HepG2 (cell line): ENCODE measurements around the gene HRG. TPM values are rescaled to one million over a fixed set of nuclear protein-coding genes. Genes with fewer than 3 reads are reported as not detected.

ENCODE experiments used
- ATAC-seq: fragments of 200-7000 bp; cut with Tn5 transposase; 3 replicates; pipeline ENCODE4 v1.9.1; 2020; ENCODE audit warnings: mild to moderate bottlenecking, moderate library complexity
- BruUV-seq: library from RNA; stranded (reverse); fragments of 400-500 nt; replicated peaks from 2 replicates; lab custom pipeline; 2021; lab: Mats Ljungman, UMichigan
- CTCF ChIA-PET: fragments of 300-600 bp; formaldehyde crosslinking; extraction: SDS; loops from one replicate; lab custom pipeline; 2021; ENCODE audit warnings: low total read pairs, inconsistent platforms, low intra/inter-chr PET ratio; lab: Yijun Ruan, JAX
- POLR2A ChIA-PET: fragments of 350-600 bp; sonication (Branson Sonifier 250); formaldehyde crosslinking; loops from one replicate; lab custom pipeline; 2020; ENCODE audit warnings: antibody characterized with exemption, inconsistent platforms; lab: Yijun Ruan, JAX
- DNase-seq: peaks from one replicate; pipeline ENCODE4 v3.0.0-alpha.2; 2015; ENCODE audit warnings: low spot score
- FAIRE-seq: peaks from 3 replicates; lab custom pipeline; 2011; peaks lifted over from hg19 to GRCh38; lab: Jason Lieb, UNC
- H2AFZ ChIP-seq: one replicate; pipeline ENCODE4 v1.6.1; 2011; ENCODE audit warnings: low read length, inconsistent platforms
- H3K27ac ChIP-seq: fragments of 300-600 bp; 3 replicates; pipeline ENCODE4 v1.8.0; 2011; ENCODE audit warnings: mixed run types, mild to moderate bottlenecking, mixed read lengths, low read length, inconsistent platforms; ENCODE audit not compliant: insufficient read depth; ENCODE audit errors: extremely low read length
- H3K27me3 ChIP-seq, 2 experiments: fragments of 200-600 bp in 1 of 2; 2 replicates in 1 of 2; 3 replicates in 1 of 2; pipeline versions ENCODE4 v1.6.0 to v1.8.0; 2011; ENCODE audit warnings: low read length in 2 of 2, mild to moderate bottlenecking in 2 of 2, moderate library complexity in 2 of 2, inconsistent platforms in 1 of 2; ENCODE audit not compliant: insufficient read depth in 2 of 2, control insufficient read depth in 1 of 2
- H3K36me3 ChIP-seq, 2 experiments: fragments of 200-600 bp in 1 of 2; replicated peaks in 1 of 2; 2 replicates in 1 of 2; 3 replicates in 1 of 2; pipeline versions ENCODE4 v1.5.1 to v1.8.0; 2011; ENCODE audit warnings: low read length in 2 of 2, inconsistent platforms in 1 of 2; ENCODE audit not compliant: insufficient read depth in 2 of 2, control insufficient read depth in 1 of 2
- H3K4me1 ChIP-seq: 2 replicates; pipeline ENCODE4 v1.5.1; 2012; ENCODE audit warnings: low read length, inconsistent platforms; ENCODE audit not compliant: insufficient read depth
- H3K4me2 ChIP-seq: 2 replicates; pipeline ENCODE4 v1.6.0; 2011; ENCODE audit warnings: low read depth, low read length, inconsistent platforms
- H3K4me3 ChIP-seq, 3 experiments: fragments of 200-600 bp in 1 of 3; sonication (generic), shearing (Covaris generic) in 1 of 3; replicated peaks in 1 of 3; 2 replicates each; pipeline ENCODE4 v1.5.1; 2011 to 2016; ENCODE audit warnings: low read length in 3 of 3, inconsistent platforms in 2 of 3, low read depth in 2 of 3, mild to moderate bottlenecking in 2 of 3, control low read depth in 1 of 3, mixed read lengths in 1 of 3; ENCODE audit not compliant: insufficient read depth in 1 of 3
- H3K79me2 ChIP-seq: one replicate; pipeline ENCODE4 v1.6.1; 2011; ENCODE audit warnings: low read length, inconsistent platforms; ENCODE audit not compliant: insufficient read depth
- H3K9ac ChIP-seq: 2 replicates; pipeline ENCODE4 v1.6.0; 2011; ENCODE audit warnings: mild to moderate bottlenecking, low read depth, low read length, inconsistent platforms; ENCODE audit not compliant: insufficient read depth
- H3K9me3 ChIP-seq: 2 replicates; pipeline ENCODE4 v1.5.1; 2012; ENCODE audit warnings: mild to moderate bottlenecking, low read length
- H4K20me1 ChIP-seq: 2 replicates; pipeline ENCODE4 v1.6.0; 2011; ENCODE audit warnings: inconsistent platforms, mild to moderate bottlenecking, low read length, moderate library complexity; ENCODE audit not compliant: insufficient read depth
- DNMT3B ChIP-seq: conservative IDR thresholded peaks from 2 replicates; pipeline ENCODE4 v1.6.1; 2016; ENCODE audit warnings: missing biosample characterization, control low read depth
- KAT7 ChIP-seq: IDR thresholded peaks from 2 replicates; pipeline ENCODE4 v1.6.1; 2018; ENCODE audit warnings: borderline replicate concordance, missing compliant biosample characterization
- KDM6A ChIP-seq: IDR thresholded peaks from 2 replicates; pipeline ENCODE4 v1.6.1; 2016; ENCODE audit warnings: low read depth
- KLF16 ChIP-seq, 2 experiments: sonication (generic) in 1 of 2; formaldehyde crosslinking in 1 of 2; IDR thresholded peaks; 2 replicates each; pipeline versions ENCODE4 v1.6.1 to v1.8.0; 2016 to 2023; ENCODE audit warnings: missing genetic modification reagents in 2 of 2, missing compliant biosample characterization in 1 of 2
- MBNL3 ChIP-seq: fragments of 250-450 bp; sonication (Bioruptor Pico); conservative IDR thresholded peaks from 2 replicates; pipeline ENCODE4 v1.8.0; 2022; ENCODE audit warnings: mild to moderate bottlenecking, inconsistent platforms
- REL ChIP-seq: sonication (generic); formaldehyde crosslinking; conservative IDR thresholded peaks from 2 replicates; pipeline ENCODE4 v1.8.0; 2022; ENCODE audit warnings: mild to moderate bottlenecking, missing genetic modification reagents, moderate library complexity
- YY1 ChIP-seq: IDR thresholded peaks from 2 replicates; pipeline ENCODE4 v1.6.1; 2011; ENCODE audit warnings: low read length, low read depth, moderate library complexity, mild to moderate bottlenecking; ENCODE audit not compliant: insufficient read depth, insufficient replicate concordance
- ZNF17 ChIP-seq: sonication (generic); formaldehyde crosslinking; IDR thresholded peaks from 2 replicates; pipeline ENCODE4 v1.5.0; 2020; ENCODE audit warnings: mild to moderate bottlenecking, missing genetic modification reagents
- ZNF235 ChIP-seq: sonication (generic); formaldehyde crosslinking; IDR thresholded peaks from 2 replicates; pipeline ENCODE4 v1.8.1; 2023; ENCODE audit warnings: mild to moderate bottlenecking, missing genetic modification reagents, borderline replicate concordance
- ZNF350 ChIP-seq: sonication (generic); formaldehyde crosslinking; IDR thresholded peaks from 2 replicates; pipeline ENCODE4 v1.4.0; 2020; ENCODE audit warnings: mild to moderate bottlenecking, low read depth, missing genetic modification reagents, borderline replicate concordance
- ZNF547 ChIP-seq: sonication (generic); formaldehyde crosslinking; IDR thresholded peaks from 2 replicates; pipeline ENCODE4 v1.5.1; 2020; ENCODE audit warnings: mild to moderate bottlenecking, missing genetic modification reagents
- WGBS: methylation state at CpG from one replicate; pipeline ENCODE4 v1.1.6; 2017; ENCODE audit warnings: low lambda C conversion rate; 5-methylcytosine and 5-hydroxymethylcytosine counted together
- in situ Hi-C: cut with HindIII; loops from 2 replicates; pipeline ENCODE4 v1.10.0; 2017; ENCODE audit warnings: low pct_unique_long_range_greater_than_20kb; ENCODE audit not compliant: extremely low pct_ligation_motif_present
- intact Hi-C: fragments of 100-400 bp; cut with micrococcal nuclease; formaldehyde crosslinking; loops from one replicate; pipeline ENCODE4 v1.10.0; 2022; ENCODE audit not compliant: unreplicated experiment
- polyA plus RNA-seq, 8 experiments: library from polyadenylated mRNA; depleted of rRNA in 3 of 8; stranded (reverse) in 7 of 8; unstranded in 1 of 8; fragments of >200 nt; fragmentation: Illumina TruSeq in 4 of 8; extraction: Trizol in 4 of 8; gene quantifications; 2 replicates each; pipeline versions ENCODE4 v1.2.1 to v1.2.3, GENCODE V29; 2011 to 2016; ENCODE audit warnings: low read depth in 4 of 8, missing spikeins in 1 of 8, mixed read lengths in 1 of 8; ENCODE audit not compliant: insufficient read depth in 1 of 8
- total RNA-seq, 5 experiments: library from RNA; depleted of rRNA; stranded (reverse); fragments of >200 nt; fragmentation: Illumina TruSeq; extraction: Trizol; gene quantifications; 2 replicates each; pipeline ENCODE4 v1.2.3, GENCODE V29; 2016; ENCODE audit warnings: low read depth in 1 of 5
- TF ChIP-seq, protein P1 (sequence below), 2 experiments: fragments of 450-650 bp in 1 of 2; sonication (generic) in 1 of 2; formaldehyde crosslinking in 1 of 2; IDR thresholded peaks; 2 replicates each; pipeline versions ENCODE4 v1.6.1 to v1.8.0; 2016 to 2022; ENCODE audit warnings: antibody characterized with exemption in 1 of 2, mild to moderate bottlenecking in 1 of 2, missing genetic modification reagents in 1 of 2
- TF ChIP-seq, protein P2 (sequence below): sonication (generic); formaldehyde crosslinking; IDR thresholded peaks from 2 replicates; pipeline ENCODE4 v1.8.0; 2023; ENCODE audit warnings: mild to moderate bottlenecking, missing genetic modification reagents

The HRG gene
- total and polyA plus RNA-seq, 2 of the 13 experiments (the other 11 are each of a cell fraction or from before 2014, with no cell fraction given), result 0.09 to 0.11 TPM

GRCh38 chr3:186621894-186622650, 43.7 kb upstream of the HRG start:
- peaks cover 9% of the 10 kb centered on the region; the same call in 1 of the 2 replicates for H3K4me1 ChIP-seq
- no peak overlapping the region for H2AFZ ChIP-seq
- ChIA-PET CTCF (no interaction called here), POLR2A (interaction anchor here (0.7 to 27.1 kb wide), 14 partner anchors 9 to 258 kb away, joined by 3 to 854 read pairs (median 4); partner anchors contain the start of genes AHSG, DNAJB11 and HRG)
- 80% methylated on average over 7 of the region's 7 CpGs for WGBS
- no peak overlapping the region for H3K4me2 ChIP-seq
- H3K9ac ChIP-seq, result no peak overlapping the region
- H3K36me3 ChIP-seq, result peaks cover 9 to 23% of the 10 kb centered on the region in 2 experiments
- H3K9me3 ChIP-seq, result no peaks in the 10 kb centered on the region
- no TSS peak for BruUV-seq
- no peaks in the 10 kb centered on the region for H3K79me2 ChIP-seq
- in situ Hi-C loops (no loop called here), intact Hi-C loops (loop anchor here (2.0 kb wide), 1 partner anchor 131 kb away; no protein-coding TSS in a partner anchor)
- peak; percentile 46 for FAIRE-seq
- peak overlapping the region; percentile 3 for H3K27ac ChIP-seq
- no peaks in the 10 kb centered on the region for H3K27me3 ChIP-seq
- ATAC-seq, result peak; percentile 24
- no peak for DNase-seq
- H3K4me3 ChIP-seq, result no peak overlapping the region
- H4K20me1 ChIP-seq, result peaks cover 56% of the 10 kb centered on the region
- TF ChIP-seq DNMT3B (no peak), KDM6A (CRISPR knock-in tag) (no peak), YY1 (no peak), REL (CRISPR knock-in tag) (no peak; the same call in 1 of the 2 replicates), ZNF350 (peak; percentile 59; the same call in 1 of the 2 replicates), KLF16 (CRISPR knock-in tag; IDR thresholded peaks at IDR 0.05) (no peak; a peak in 1 of 4 replicates), MBNL3 (CRISPR knock-in tag) (no peak), ZNF17 (CRISPR knock-in tag) (no peak), ZNF235 (CRISPR knock-in tag) (no peak), KAT7 (no peak), ZNF547 (CRISPR knock-in tag) (peak; percentile 19; the same call in 1 of the 2 replicates)
- TF ChIP-seq, protein P1, sequence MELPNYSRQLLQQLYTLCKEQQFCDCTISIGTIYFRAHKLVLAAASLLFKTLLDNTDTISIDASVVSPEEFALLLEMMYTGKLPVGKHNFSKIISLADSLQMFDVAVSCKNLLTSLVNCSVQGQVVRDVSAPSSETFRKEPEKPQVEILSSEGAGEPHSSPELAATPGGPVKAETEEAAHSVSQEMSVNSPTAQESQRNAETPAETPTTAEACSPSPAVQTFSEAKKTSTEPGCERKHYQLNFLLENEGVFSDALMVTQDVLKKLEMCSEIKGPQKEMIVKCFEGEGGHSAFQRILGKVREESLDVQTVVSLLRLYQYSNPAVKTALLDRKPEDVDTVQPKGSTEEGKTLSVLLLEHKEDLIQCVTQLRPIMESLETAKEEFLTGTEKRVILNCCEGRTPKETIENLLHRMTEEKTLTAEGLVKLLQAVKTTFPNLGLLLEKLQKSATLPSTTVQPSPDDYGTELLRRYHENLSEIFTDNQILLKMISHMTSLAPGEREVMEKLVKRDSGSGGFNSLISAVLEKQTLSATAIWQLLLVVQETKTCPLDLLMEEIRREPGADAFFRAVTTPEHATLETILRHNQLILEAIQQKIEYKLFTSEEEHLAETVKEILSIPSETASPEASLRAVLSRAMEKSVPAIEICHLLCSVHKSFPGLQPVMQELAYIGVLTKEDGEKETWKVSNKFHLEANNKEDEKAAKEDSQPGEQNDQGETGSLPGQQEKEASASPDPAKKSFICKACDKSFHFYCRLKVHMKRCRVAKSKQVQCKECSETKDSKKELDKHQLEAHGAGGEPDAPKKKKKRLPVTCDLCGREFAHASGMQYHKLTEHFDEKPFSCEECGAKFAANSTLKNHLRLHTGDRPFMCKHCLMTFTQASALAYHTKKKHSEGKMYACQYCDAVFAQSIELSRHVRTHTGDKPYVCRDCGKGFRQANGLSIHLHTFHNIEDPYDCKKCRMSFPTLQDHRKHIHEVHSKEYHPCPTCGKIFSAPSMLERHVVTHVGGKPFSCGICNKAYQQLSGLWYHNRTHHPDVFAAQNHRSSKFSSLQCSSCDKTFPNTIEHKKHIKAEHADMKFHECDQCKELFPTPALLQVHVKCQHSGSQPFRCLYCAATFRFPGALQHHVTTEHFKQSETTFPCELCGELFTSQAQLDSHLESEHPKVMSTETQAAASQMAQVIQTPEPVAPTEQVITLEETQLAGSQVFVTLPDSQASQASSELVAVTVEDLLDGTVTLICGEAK (IDR thresholded peaks at IDR 0.05), result no peak
- TF ChIP-seq, protein P1 (CRISPR knock-in tag; IDR thresholded peaks at IDR 0.05), result no peak
- TF ChIP-seq, protein P2, sequence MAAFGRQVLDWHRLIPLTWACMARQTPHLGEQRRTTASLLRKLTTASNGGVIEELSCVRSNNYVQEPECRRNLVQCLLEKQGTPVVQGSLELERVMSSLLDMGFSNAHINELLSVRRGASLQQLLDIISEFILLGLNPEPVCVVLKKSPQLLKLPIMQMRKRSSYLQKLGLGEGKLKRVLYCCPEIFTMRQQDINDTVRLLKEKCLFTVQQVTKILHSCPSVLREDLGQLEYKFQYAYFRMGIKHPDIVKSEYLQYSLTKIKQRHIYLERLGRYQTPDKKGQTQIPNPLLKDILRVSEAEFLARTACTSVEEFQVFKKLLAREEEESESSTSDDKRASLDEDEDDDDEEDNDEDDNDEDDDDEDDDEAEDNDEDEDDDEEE (CRISPR knock-in tag), result no peak
